Prostate gland (tissue), 2 donors: ENCODE measurements around the gene ARID3C.

ENCODE experiments used
- POLR2AphosphoS5 ChIP-seq: sonication (generic); formaldehyde crosslinking; IDR thresholded peaks from one replicate; pipeline ENCODE4 v1.6.1; 2017; ENCODE audit warnings: antibody characterized with exemption
- TF ChIP-seq, protein P1 (sequence below), 4 experiments: fragments of 200-600 bp in 2 of 4; fragments of 450-650 bp in 2 of 4; sonication (generic) in 2 of 4; IDR thresholded peaks; 1 replicate in 3 of 4; 2 replicates in 1 of 4; pipeline ENCODE4 v1.5.1; 2016 to 2019; ENCODE audit warnings: antibody characterized with exemption in 4 of 4, mild to moderate bottlenecking in 2 of 4, moderate library complexity in 2 of 4

DNA sequence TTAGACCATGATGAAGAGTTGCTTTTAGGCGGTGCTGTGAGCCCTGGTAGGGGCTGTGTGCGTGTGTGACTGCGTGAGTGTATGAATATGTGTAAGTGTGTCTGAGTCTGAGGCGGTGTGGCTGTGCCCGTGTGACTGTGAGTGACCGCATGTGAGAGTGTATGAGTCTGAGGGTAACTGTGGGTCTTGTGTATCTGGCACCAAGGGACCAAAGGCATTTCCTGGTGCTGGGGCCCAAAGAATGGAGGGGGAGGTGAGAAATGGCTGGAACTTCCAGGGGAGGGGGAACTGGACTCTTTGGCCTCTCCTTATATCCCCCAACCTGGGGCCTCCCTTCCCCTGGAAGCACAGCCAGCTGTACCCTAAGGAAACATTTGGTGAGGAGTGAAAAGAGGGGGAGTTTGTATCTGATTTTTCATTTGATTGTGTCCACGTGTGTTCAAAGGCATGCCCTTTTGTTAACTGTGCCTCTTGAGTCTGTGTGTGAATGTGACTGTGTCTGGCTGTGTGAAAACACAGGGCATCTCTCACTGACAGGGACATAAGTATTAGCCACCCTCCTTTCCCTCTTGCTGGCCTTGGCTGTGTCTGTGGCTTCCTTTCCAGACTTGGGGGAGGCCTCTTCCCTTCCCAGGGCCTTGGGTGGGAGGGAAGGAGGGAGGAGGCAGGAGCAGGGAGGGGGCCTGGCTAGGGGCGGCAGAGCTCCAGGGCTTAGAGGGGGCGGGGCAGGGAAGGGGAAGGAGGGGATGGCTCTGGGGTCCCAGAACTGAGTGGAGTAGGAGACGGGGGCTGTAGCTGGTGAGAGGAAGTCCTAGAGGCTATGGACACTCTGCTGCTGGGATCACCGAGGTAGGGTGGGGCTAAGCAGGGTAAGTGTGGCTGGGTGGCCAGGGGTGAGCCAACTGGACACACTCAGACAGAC is 24.5 kb upstream of the ARID3C start:
- TF ChIP-seq, protein P1, sequence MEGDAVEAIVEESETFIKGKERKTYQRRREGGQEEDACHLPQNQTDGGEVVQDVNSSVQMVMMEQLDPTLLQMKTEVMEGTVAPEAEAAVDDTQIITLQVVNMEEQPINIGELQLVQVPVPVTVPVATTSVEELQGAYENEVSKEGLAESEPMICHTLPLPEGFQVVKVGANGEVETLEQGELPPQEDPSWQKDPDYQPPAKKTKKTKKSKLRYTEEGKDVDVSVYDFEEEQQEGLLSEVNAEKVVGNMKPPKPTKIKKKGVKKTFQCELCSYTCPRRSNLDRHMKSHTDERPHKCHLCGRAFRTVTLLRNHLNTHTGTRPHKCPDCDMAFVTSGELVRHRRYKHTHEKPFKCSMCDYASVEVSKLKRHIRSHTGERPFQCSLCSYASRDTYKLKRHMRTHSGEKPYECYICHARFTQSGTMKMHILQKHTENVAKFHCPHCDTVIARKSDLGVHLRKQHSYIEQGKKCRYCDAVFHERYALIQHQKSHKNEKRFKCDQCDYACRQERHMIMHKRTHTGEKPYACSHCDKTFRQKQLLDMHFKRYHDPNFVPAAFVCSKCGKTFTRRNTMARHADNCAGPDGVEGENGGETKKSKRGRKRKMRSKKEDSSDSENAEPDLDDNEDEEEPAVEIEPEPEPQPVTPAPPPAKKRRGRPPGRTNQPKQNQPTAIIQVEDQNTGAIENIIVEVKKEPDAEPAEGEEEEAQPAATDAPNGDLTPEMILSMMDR (IDR thresholded peaks at IDR 0.05) = no peak
- TF ChIP-seq POLR2AphosphoS5 = no peak
